Mucosa of rectum (tissue), 2 donors: ENCODE measurements around the gene S100A5.

Experiments
- H3K27ac ChIP-seq, 2 donors: one replicate each; pipeline ENCODE4 v1.7.0; 2013; ENCODE audit warnings: inconsistent platforms in 2 of 2, low read depth in 2 of 2, low read length in 2 of 2
- H3K27me3 ChIP-seq, 2 donors: one replicate each; pipeline ENCODE4 v1.7.0; 2013; ENCODE audit warnings: low read length in 2 of 2; ENCODE audit not compliant: control insufficient read depth in 2 of 2, insufficient read depth in 2 of 2
- H3K36me3 ChIP-seq, 2 donors: one replicate each; pipeline ENCODE4 v1.7.0; 2013; ENCODE audit warnings: low read length in 2 of 2; ENCODE audit not compliant: control insufficient read depth in 2 of 2, insufficient read depth in 2 of 2
- H3K4me1 ChIP-seq, 2 donors: one replicate each; pipeline ENCODE4 v1.7.0; 2013; ENCODE audit warnings: low read length in 2 of 2, mild to moderate bottlenecking in 1 of 2; ENCODE audit not compliant: control insufficient read depth in 2 of 2, insufficient read depth in 2 of 2
- H3K4me3 ChIP-seq, 2 donors: one replicate each; pipeline ENCODE4 v1.7.0; 2013; ENCODE audit warnings: low read length in 2 of 2
- H3K9ac ChIP-seq, 2 donors: one replicate each; pipeline ENCODE4 v1.7.0; 2013; ENCODE audit warnings: low read length in 2 of 2, low read depth in 1 of 2, mild to moderate bottlenecking in 1 of 2
- H3K9me3 ChIP-seq, 2 donors: one replicate each; pipeline ENCODE4 v1.7.0; 2013; ENCODE audit warnings: low read length in 2 of 2; ENCODE audit not compliant: control insufficient read depth in 2 of 2
- donor health status: healthy.
- donor health status: Normal muscosa, but diverticular disease.

Gene S100A5

GRCh38 chr1:153560771-153561465, 20.2 kb upstream of the S100A5 start:
- Histone ChIP-seq H3K27ac (no peak overlapping the region), H3K9ac (no peak overlapping the region), H3K4me3 (no peak overlapping the region), H3K36me3 (no peaks in the 10 kb centered on the region), H3K27me3 (no peaks in the 10 kb centered on the region), H3K4me1 (peaks cover 8% of the 10 kb centered on the region in 2 donors), H3K9me3 (no peaks in the 10 kb centered on the region)

- H3K9ac ChIP-seq, result no peak overlapping the region
- H3K9me3 ChIP-seq, result no peaks in the 10 kb centered on the region
- no peaks in the 10 kb centered on the region for H3K27me3 ChIP-seq
- no peak overlapping the region for H3K27ac ChIP-seq
- no peak overlapping the region for H3K4me3 ChIP-seq
- H3K36me3 ChIP-seq, result no peaks in the 10 kb centered on the region
- peaks cover 1% of the 10 kb centered on the region in 2 donors for H3K4me1 ChIP-seq
Measured at GRCh38 chr1:153560241-153560640, 19.5 kb upstream of the S100A5 start.

- no peak overlapping the region for H3K4me3 ChIP-seq
- H3K4me1 ChIP-seq, result no peaks in the 10 kb centered on the region
- H3K9ac ChIP-seq, result no peak overlapping the region
- no peaks in the 10 kb centered on the region for H3K9me3 ChIP-seq
- no peaks in the 10 kb centered on the region for H3K36me3 ChIP-seq
- no peaks in the 10 kb centered on the region for H3K27me3 ChIP-seq
- H3K27ac ChIP-seq, result no peak overlapping the region
Measured at GRCh38 chr1:153557877-153558276, 17.1 kb upstream of the S100A5 start.

DNA sequence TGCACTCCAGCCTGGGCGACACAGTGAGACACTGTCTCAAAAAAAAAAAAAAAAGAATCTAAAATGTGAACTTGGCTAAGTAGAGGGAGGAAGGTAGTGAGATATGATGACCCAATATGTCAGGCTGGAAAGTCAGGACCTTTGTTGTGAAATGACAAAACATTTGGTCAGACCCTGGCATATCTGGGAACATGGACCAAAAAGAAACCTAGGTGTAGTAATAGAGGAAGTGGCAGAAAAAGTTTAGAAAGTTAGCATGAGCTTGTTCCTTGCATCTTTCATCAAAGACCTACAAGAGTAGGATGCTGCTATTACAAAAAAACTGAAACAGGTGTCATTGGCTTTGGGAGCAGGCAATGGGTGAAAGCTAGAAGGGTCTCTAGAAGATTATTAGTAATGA, 15.6 kb upstream of the S100A5 start:
- Histone ChIP-seq H3K9me3 (no peaks in the 10 kb centered on the region), H3K36me3 (no peaks in the 10 kb centered on the region), H3K27ac (no peak overlapping the region), H3K4me3 (no peak overlapping the region), H3K27me3 (no peaks in the 10 kb centered on the region), H3K4me1 (no peaks in the 10 kb centered on the region), H3K9ac (no peak overlapping the region)

DNA sequence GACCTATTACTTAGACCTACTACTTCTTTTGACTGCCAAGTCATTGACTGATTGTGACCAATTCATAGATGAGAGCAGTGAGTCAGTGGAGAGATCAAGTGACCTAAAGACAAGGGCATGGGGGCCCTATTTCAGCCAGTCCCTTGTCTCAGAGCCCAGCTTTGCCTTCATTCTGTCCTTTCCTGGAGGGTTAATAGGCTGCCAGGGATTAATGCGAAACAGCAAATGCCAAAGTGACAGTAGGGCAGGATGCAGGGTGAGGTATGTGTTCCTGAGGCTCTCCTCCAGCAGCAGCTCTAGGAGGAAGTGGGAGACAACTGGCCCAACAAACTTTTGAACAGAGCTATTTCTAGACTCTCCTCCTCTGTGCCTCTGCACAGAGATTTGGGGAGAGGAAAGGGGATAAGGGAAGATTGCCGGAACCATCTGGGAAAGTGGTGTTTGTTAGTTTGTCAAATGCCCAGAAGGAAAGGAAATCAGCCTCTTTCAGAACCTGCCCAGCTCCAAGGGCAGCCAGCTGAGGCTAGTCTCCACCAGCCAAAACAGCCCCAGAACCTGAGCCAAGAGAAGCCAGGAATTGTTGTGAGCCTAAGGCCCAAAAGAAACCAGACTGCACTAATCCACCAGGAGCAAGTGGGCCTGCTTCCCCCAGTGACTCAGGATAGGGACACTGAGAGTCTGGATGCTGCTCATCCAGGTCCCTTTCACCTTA, 13.3 kb upstream of the S100A5 start:
- H3K4me3 ChIP-seq, result no peak overlapping the region
- H3K27ac ChIP-seq, result no peak overlapping the region
- H3K36me3 ChIP-seq, result no peaks in the 10 kb centered on the region
- no peaks in the 10 kb centered on the region for H3K27me3 ChIP-seq
- H3K9me3 ChIP-seq, result no peaks in the 10 kb centered on the region
- H3K9ac ChIP-seq, result no peak overlapping the region
- H3K4me1 ChIP-seq, result peaks cover under 1 to 3% of the 10 kb centered on the region in 2 donors

DNA sequence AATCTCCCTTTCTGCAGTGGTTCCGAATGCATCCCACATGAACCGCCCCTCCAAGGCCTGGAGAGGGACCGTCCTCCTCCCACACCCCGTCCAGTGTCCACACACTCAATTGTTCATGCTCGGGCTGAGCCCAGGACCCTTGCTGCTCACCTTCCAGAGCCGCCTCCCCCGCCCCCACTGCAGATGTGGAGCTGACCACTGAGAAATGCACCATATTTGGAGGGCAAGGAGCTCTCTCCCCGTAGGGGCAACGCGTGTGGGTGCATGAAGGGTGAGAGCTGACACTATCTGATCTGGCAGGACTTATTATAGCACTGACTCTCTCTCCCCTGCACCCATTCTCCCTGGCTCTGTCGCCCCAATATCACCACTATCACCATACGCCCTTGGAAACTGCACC, 12.4 kb upstream of the S100A5 start:
- no peak overlapping the region for H3K27ac ChIP-seq
- H3K9ac ChIP-seq, result no peak overlapping the region
- no peaks in the 10 kb centered on the region for H3K36me3 ChIP-seq
- H3K4me1 ChIP-seq, result peaks cover 3 to 6% of the 10 kb centered on the region in 2 donors
- no peaks in the 10 kb centered on the region for H3K9me3 ChIP-seq
- no peaks in the 10 kb centered on the region for H3K27me3 ChIP-seq
- H3K4me3 ChIP-seq, result no peak overlapping the region

DNA sequence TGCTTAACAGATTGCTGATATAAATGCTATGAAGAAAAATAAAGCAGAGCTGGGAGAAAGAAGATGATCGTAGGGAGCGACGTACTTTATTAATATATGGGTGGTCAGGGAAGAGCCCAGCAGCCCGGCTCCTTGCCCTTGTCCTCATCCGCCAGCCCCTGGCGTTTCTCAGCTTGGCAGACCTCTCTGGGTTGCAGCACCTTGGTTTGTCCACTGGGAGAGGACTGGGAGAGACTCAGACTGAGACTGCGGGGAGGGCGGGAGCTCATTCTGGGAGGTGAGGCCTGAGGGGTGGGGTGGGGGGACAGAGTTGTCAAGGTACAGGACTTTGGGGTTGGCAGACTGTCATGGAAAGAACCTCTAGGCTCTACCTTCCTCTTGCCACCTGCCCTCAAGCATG, 11.6 kb upstream of the S100A5 start:
- H3K4me3 ChIP-seq, result no peak overlapping the region
- H3K27me3 ChIP-seq, result no peaks in the 10 kb centered on the region
- H3K9me3 ChIP-seq, result no peaks in the 10 kb centered on the region
- no peak overlapping the region for H3K27ac ChIP-seq
- H3K36me3 ChIP-seq, result no peaks in the 10 kb centered on the region
- peaks cover 6 to 7% of the 10 kb centered on the region in 2 donors for H3K4me1 ChIP-seq
- H3K9ac ChIP-seq, result no peak overlapping the region

DNA sequence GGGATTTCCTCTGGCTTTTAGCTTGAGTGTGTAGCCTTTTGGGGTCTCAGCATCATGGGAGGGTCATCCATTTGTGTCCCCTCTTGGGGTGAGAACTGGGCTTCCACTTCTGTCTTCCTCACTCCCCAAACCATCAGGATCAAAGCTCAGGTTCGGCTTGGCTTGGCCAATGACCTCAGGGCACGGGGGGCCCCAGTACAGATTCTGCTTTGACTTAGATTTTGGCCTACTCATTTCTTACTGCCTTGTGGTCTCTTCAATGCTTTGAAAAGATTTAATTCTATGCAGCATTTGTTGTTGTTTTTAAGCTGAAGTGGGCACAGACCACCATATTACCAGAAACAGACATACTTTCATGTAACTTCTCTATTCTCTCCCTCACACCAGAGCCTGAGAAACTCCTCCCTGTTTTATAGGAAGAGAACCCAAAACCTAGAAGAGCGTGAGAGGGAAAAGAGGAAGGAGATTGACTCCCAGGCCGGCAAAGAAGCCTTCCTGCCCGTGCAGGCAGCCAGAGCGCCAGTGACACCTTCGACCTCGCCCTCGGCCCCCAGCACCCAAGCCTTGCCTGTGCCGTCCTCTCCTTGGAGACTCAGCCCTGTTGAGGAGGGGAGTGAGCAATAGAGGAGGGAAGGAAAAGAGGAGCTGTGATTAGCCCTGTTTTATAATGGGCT, 10.2 kb upstream of the S100A5 start:
- H3K4me3 ChIP-seq, result no peak overlapping the region
- H3K36me3 ChIP-seq, result no peaks in the 10 kb centered on the region
- H3K27ac ChIP-seq, result no peak overlapping the region
- H3K9ac ChIP-seq, result no peak overlapping the region
- no peaks in the 10 kb centered on the region for H3K27me3 ChIP-seq
- H3K9me3 ChIP-seq, result no peaks in the 10 kb centered on the region
- peaks cover 14 to 15% of the 10 kb centered on the region in 2 donors for H3K4me1 ChIP-seq

GRCh38 chr1:153550398-153550758, 9.6 kb upstream of the S100A5 start:
- H3K36me3 ChIP-seq, result no peaks in the 10 kb centered on the region
- H3K9ac ChIP-seq, result no peak overlapping the region
- no peaks in the 10 kb centered on the region for H3K9me3 ChIP-seq
- no peak overlapping the region for H3K27ac ChIP-seq
- no peaks in the 10 kb centered on the region for H3K27me3 ChIP-seq
- peaks cover 20 to 21% of the 10 kb centered on the region in 2 donors for H3K4me1 ChIP-seq
- H3K4me3 ChIP-seq, result no peak overlapping the region

- H3K36me3 ChIP-seq, result no peaks in the 10 kb centered on the region
- H3K9me3 ChIP-seq, result no peaks in the 10 kb centered on the region
- no peak overlapping the region for H3K9ac ChIP-seq
- H3K27me3 ChIP-seq, result no peaks in the 10 kb centered on the region
- peaks cover 24 to 26% of the 10 kb centered on the region in 2 donors for H3K4me1 ChIP-seq
- no peak overlapping the region for H3K4me3 ChIP-seq
- H3K27ac ChIP-seq, result no peak overlapping the region
Measured at GRCh38 chr1:153549741-153550397, 9.1 kb upstream of the S100A5 start.
